GM13976 (cell line): ENCODE results near the gene ATXN2.

ENCODE experiments used
- DNase-seq: peaks from one replicate; pipeline ENCODE4 v3.0.0; 2012; ENCODE audit warnings: low spot score
- in situ Hi-C: fragments of 300-500 bp; cut with MboI; formaldehyde crosslinking; loops from one replicate; pipeline ENCODE4 v1.12.0; 2022; ENCODE audit warnings: low sequenced_read_pairs, mixed read lengths, inconsistent platforms; ENCODE audit not compliant: unreplicated experiment
- TF ChIP-seq, protein P1 (sequence below): IDR thresholded peaks from 2 replicates; pipeline ENCODE4 v1.5.1; 2012; ENCODE audit warnings: borderline replicate concordance, mild to moderate bottlenecking; ENCODE audit not compliant: insufficient read depth; ENCODE audit errors: extremely low read depth, missing control alignments, control extremely low read depth

ATXN2 gene

DNA sequence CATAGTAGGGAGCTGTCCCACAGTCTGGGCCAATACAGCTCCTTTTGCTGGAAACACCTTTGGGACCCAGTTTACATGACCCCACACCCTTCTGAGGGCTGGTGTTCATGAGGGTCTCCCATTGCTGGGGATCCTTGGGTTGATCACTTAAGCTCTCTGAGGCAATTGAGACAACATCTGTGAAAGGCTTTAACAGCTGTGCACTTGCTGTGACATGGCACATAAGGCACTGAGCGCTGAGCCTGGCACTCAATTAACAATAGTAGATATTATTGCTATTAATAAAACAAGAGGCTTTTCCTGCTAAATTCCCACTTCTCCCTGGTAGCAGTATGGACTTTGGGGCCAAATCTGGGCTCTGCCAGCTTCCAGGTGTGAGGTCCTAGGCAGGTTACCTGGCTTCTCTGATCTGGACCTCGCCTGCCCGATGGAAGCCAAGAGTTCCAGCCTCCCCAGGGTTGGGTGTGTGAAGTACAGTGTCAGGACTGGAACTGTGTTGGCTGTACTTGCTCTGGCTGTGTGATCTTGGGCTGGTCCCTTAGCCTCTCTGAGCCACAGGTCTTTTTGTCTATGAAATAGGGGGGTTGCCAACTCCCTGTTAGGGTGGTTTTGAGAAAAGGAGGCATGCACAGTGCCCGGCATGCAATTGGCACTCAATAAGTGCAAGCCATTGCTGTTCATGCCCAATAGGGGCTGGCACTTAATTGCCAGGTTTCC, 190.3 kb downstream of the ATXN2 start:
- peak; percentile 14 for DNase-seq
- in situ Hi-C loops, result no loop called here
- TF ChIP-seq, protein P1, sequence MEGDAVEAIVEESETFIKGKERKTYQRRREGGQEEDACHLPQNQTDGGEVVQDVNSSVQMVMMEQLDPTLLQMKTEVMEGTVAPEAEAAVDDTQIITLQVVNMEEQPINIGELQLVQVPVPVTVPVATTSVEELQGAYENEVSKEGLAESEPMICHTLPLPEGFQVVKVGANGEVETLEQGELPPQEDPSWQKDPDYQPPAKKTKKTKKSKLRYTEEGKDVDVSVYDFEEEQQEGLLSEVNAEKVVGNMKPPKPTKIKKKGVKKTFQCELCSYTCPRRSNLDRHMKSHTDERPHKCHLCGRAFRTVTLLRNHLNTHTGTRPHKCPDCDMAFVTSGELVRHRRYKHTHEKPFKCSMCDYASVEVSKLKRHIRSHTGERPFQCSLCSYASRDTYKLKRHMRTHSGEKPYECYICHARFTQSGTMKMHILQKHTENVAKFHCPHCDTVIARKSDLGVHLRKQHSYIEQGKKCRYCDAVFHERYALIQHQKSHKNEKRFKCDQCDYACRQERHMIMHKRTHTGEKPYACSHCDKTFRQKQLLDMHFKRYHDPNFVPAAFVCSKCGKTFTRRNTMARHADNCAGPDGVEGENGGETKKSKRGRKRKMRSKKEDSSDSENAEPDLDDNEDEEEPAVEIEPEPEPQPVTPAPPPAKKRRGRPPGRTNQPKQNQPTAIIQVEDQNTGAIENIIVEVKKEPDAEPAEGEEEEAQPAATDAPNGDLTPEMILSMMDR, result no peak

DNA sequence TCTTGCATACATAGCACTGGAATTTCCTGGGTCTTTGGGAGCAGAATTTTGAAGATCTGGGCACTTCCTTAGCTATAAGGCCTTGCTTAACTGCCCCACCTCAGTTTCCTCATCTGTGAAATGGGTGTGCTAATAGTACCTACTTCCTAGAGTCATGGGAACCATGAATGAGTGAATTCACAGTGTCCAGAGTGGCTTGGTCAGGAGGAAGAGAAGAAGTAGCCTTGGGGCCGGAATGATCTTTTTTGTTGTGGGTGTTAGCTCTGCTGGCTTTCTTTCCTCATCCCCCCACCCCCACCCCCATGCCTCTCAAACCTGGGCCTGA, 191.0 kb downstream of the ATXN2 start:
- TF ChIP-seq, protein P1, result no peak
- in situ Hi-C loops, result no loop called here
- DNase-seq, result peak; percentile 12

DNA sequence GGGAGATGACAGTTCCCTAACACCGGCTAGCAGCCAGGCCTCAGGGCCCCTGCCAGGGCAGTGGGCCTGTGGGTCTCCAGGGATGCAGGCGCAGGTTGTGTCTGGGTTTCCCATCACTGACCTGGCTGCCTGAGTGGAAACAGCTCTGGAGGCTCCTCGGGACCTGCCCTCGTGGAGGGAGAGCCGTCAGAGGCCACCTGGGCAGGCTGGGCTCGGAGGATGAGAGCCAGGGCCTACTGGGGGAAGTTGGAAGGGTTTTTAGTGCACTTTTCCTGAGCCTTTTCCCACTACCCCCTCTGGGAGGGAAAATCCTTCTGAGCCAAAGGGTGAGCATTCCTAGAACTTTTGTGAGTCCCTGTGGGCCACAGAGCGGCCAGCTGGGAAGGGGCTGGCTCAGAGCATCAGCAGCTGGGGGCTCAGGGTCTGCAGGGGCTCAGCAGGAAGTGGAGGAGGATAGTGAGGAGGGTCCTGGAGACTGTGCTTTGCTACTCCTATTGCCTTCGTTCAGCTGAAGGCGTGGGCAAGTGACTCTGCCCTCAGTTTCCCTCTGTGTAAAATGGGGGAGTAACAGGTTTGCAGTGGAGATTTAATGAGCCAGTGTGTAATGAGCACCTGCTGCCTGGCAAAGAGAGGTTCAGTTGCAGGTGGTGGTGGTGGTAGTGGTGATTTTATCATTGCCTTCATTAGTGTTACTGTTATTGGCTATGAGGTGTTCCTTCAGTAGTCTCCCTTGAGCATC, 191.6 kb downstream of the ATXN2 start:
- in situ Hi-C loops, result no loop called here
- TF ChIP-seq, protein P1, result no peak
- peak; percentile 11 for DNase-seq

DNA sequence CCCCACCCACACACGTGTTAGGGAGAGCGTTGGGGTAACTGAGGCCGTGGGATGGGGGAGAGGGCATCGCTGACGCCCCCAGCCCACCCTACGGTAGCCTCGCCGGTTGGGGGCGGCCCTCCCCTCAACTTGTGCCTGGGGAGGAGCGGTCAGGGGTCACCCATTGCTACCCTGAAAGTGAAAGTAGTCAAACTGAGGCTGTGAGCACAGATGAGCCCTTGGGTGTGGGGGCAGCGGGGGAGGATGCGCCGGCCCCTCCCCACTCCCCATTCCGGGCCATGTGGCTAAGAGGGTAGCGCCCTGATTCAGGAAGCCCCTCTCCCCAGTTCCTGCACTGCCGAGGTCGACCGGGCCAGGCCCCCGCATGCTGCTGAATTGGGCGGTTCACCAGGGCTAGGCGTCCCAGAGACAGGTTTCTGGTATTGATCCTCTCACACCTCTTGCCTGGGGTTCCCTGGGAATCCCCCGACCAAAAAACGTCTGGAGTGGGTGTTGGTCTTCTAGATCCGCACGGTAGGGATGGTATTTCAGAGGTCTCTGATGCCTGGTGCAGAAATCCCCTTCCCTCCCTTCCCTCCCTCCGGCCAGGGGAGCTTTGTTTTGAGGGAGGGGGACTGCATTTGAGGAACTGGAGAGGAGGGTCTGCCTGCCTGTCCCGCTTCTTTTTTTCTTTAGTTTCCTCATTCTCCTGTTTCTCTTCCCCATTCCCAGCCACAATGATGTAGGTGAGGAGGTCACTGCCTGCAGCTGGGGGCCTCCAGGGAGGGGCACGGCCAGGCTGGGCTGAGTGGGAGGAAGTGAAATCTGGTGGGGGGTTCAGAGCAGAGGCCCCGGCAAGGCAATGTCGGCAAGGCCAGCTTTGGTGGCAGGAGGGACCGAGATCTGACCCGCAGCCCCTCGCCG, 192.4 kb downstream of the ATXN2 start:
- in situ Hi-C loops, result no loop called here
- TF ChIP-seq, protein P1, result no peak
- peak; percentile 65 for DNase-seq

DNA sequence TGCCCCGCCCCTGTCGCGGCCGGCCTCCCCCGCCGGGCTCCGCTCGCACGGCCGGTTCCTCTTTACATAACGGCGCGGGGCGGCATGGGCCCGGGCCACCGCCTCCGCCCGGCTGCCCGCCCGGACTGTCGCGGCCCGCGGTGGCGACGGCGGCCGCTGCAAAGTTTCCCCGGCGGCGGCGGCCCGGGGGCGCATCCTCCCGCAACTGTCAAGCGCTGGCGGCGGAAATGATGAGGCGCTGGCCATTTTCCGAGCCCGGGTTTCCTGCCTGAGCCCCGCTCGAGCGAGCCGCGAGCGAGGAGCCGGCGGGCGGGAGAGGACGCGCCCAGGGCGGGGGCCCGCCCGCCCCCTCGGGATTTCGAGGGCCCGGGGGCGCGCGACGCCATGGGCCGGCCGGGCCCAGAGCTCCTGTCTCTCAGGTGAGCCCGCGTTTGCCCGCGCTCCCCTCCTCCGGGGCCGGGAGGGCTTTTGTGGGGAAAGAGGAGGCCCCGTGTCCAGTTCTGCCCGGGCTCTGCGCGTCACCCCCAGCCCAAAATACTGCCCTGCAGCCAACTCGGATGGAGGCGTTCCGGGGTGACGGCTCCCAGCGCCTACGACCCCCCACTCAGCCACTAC, 193.1 kb downstream of the ATXN2 start, which contains the start of gene SH2B3:
Gene SH2B3, plus strand, starts transcription at position 65 of the 615 bp plus-strand sequence. CDS start 12,223 bp downstream, outside the sequence.
- TF ChIP-seq, protein P1, result no peak
- in situ Hi-C loops, result no loop called here
- DNase-seq, result no peak
